GM18505 (cell line): Measurements from ENCODE around the gene HBG1.
A peak's percentile ranks its signal among the peaks of the same experiment; 100 is the strongest.
"Not testable (repeated sequence)": the region's sequence is repeated elsewhere in the genome, so short reads cannot be mapped to it uniquely, and the experiment has no call there.

Experiments used
- ATAC-seq: cut with Tn5 transposase; IDR thresholded peaks from one replicate; pipeline ENCODE4 v1.9.1; 2021; ENCODE audit not compliant: unreplicated experiment
- POLR2A ChIP-seq: IDR thresholded peaks from 4 replicates; pipeline ENCODE4 v1.6.1; 2011; ENCODE audit warnings: borderline replicate concordance; ENCODE audit not compliant: insufficient read depth, insufficient read length; ENCODE audit errors: extremely low read depth

Gene HBG1

DNA sequence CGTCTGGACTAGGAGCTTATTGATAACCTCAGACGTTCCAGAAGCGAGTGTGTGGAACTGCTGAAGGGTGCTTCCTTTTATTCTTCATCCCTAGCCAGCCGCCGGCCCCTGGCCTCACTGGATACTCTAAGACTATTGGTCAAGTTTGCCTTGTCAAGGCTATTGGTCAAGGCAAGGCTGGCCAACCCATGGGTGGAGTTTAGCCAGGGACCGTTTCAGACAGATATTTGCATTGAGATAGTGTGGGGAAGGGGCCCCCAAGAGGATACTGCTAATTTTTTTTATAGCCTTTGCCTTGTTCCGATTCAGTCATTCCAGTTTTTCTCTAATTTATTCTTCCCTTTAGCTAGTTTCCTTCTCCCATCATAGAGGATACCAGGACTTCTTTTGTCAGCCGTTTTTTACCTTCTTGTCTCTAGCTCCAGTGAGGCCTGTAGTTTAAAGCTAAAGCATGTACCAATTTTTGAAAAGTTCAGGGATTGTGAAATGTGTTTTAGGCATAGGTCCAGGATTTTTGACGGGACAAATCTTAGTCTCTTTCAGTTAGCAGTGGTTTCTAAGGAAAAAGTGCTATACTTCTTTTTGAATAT lies at the start of gene HBG1:
Gene HBG1 (minus strand): TSS at position 51 of the 590 bp plus-strand sequence. CDS start 53 bp downstream, outside the sequence.
- ATAC-seq, result not testable (repeated sequence)

DNA sequence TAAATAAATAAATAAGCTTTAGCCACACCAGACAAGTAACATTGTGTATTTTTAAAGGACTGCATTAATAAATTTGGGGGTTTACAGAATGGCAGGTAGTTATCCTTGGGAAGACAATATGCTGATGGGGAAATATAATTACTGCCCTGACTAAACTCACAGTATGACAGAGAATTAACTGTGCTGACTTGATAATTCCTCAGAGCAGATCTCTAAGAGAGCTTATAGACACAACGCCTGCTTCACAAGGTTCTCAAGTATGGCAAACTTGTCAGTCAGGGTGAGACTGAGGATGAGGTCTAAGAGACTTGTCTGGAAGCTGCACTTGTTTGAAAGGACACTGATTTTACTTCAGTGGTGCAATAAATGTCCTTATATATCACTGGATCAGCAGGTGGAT lies 48.8 kb upstream of the HBG1 start:
- no peak for TF ChIP-seq POLR2A
- no peak for ATAC-seq

DNA sequence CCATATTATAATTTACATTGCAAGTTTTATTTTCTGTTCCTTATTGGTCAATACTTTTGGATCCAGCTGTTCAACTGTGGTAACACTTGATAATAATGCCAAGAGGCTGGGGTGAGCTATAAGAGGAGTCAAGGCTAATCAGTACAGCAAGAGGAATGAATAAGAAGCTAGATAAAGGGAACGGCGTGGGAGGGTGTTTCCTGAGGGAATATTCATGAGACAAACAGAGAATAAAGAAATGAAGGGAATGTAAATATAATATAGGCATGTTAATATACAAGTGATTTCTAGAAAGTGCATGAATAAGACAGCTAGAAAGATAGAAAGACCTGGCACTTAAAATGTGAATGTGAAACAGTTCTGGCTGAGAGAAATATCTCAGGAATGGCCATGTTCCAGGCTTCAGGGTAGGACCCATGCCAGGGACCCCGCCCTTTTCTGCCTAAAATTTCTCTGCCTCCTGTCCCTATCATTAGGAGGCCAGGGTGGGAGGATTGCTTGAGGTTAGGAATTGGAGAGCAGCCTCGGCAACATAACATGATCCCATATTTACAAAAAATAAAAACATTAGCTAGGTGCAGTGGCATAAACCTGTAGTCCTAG lies 48.2 kb upstream of the HBG1 start:
- no peak for ATAC-seq
- TF ChIP-seq POLR2A, result no peak

DNA sequence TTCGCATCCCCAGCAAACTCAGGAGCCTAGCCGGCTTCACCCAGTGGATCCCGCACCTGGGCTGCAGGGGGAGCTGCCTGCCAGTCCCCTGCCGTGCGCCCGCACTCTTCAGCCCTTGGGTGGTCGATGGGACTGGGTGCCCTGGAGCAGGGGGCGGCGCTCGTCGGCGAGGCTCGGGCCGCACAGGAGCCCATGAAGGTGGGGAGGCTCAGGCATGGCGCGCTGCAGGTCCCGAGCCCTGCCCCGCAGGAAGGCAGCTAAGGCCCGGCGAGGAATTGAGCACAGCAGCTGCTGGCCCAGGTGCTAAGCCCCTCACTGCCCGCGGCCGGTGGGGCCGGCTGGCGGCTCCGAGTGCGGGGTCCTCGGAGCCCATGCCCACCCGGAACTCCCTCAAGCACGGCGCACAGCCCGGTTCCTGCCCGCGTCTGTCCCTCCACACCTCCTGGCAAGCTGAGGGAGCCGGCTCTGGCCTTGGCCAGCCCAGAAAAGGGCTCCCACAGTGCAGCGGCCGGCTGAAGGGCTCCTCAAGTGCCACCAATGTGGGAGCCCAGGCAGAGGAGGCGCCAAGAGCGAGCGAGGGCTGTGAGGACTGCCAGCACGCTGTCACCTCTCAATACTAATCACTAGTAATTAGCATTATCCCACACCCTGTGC lies 44.8 kb upstream of the HBG1 start:
- not testable (repeated sequence) for ATAC-seq

DNA sequence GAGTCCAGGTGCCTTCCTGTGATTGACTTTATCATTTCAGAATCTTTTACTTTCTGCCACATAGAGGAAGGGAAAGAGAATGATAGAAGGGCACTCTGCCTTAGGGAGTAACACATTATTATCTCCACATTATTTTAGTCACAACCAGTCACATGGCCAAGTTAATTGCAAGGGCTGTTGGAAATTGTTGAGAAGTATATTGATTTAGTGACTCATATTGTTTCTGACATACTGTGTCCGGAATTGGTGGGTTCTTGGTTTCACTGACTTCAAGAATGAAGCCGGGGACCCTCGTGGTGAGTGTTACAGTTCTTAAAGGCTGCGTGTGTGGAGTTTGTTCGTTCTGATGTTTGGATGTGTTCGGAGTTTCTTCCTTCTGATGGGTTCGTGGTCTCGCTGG lies 43.4 kb upstream of the HBG1 start:
- TF ChIP-seq POLR2A, result no peak
- ATAC-seq, result no peak

DNA sequence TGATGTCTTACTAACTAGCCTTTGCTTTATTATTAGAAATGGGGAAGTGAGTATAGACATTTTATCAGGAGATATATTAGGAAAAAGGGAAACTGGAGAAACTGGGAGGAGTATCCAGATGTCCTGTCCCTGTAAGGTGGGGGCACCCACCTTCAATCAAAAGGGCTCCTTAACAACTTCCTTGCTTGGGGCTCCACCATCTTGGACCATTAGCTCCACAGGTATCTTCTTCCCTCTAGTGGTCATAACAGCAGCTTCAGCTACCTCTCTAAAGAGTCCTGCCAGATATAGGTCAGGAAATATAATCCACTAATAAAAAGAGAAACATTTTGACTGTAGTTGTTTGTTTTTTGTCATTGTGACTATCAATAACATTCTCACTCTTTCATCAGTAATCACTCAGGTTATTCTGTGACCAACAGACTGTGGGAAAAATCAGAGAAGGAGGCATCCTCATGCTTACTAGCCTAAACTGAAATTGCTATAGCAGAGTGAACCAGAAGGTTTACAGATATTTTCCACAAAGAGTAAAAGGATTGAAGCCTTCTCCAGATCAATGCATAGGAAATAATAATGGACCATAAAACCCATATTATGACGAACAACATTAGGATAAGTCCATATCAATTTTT lies 41.7 kb upstream of the HBG1 start:
- no peak for TF ChIP-seq POLR2A
- ATAC-seq, result peak; percentile 87

DNA sequence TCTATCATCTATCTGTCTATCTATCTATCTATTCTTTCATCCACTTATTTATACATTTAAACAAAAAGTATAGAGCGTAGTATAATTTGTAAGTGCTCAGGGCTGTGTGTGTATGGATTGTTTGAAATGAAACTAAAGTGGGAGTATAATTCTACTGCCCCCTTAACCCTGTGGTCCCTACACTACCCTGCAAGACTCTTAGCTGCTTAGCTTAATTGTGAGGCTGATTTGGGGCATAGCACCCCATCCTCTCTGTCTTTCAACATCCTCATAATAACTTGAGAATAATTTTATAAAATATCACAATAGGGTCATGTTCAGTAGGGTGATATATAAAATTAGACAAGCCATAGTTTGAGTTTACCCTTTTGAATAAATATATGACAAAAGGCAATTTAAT lies 40.4 kb upstream of the HBG1 start:
- TF ChIP-seq POLR2A, result no peak
- no peak for ATAC-seq

DNA sequence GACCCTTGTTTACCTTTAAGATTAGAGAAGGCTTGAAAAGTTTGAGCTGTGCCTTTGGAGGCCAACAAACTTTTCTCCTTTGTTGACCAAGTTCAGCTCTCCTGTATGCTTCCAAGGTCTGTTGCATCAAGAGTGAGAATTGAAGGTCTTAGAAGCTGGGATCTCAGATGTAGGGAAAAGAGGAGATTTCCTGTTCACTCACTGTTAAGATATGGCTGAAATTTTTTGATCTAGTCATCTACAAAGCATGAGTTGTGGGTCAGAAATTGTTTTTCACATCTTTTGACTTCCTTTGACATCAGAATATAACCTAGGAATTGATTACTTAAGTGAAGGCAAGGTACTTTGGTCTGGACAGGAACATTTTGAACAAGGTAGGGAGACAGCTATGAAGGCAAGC lies 40.0 kb upstream of the HBG1 start:
- no peak for TF ChIP-seq POLR2A
- no peak for ATAC-seq

DNA sequence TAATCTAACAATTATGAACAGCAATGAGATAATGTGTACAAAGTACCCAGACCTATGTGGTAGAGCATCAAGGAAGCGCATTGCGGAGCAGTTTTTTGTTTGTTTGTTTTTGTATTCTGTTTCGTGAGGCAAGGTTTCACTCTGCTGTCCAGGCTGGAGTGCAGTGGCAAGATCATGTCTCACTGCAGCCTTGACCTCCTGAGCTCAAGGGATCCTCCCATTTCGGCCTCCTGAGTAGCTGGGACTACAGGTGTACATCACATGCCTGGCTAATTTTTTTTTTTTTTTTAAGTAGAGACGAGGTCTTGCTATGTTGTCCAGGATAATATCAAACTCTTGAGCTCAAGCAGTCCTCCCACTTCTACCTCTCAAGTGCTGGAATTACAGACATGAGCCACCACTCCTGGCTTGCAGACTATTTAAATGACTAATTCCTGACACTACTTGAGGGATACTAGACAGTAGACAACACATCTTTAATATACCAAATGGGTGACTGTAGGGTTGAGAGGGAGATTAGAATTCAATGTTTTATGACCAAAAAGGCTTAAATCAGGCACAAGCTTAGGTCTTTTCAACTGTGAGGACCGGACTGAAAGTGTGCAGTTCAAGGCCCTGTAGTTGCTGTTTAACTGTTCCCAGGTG lies 39.4 kb upstream of the HBG1 start:
- no peak for TF ChIP-seq POLR2A
- ATAC-seq, result no peak

DNA sequence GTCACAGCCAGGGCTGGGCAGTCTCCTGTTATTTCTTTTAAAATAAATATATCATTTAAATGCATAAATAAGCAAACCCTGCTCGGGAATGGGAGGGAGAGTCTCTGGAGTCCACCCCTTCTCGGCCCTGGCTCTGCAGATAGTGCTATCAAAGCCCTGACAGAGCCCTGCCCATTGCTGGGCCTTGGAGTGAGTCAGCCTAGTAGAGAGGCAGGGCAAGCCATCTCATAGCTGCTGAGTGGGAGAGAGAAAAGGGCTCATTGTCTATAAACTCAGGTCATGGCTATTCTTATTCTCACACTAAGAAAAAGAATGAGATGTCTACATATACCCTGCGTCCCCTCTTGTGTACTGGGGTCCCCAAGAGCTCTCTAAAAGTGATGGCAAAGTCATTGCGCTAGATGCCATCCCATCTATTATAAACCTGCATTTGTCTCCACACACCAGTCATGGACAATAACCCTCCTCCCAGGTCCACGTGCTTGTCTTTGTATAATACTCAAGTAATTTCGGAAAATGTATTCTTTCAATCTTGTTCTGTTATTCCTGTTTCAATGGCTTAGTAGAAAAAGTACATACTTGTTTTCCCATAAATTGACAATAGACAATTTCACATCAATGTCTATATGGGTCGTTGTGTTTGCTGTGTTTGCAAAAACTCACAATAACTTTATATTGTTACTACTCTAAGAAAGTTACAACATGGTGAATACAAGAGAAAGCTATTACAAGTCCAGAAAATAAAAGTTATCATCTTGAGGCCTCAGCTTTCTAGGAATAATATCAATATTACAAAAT lies 38.6 kb upstream of the HBG1 start:
- no peak for ATAC-seq

DNA sequence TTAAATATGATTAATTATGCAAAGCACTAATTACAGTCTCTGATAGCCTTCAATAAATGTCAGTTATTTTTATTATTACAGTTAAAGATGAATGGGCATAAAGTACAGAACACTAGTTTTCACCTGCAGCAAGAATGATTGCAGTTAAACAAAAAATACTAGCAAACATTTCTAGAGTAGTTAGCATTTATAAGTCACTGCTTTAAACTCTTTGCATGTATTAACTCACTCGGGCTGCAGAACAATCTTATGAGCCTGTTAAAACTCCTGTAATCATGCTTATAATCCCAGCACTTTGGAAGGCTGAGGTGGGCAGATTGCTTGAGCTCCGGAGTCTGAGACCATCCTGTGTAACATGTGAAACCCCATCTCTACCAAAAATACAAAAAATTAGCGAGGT lies 37.2 kb upstream of the HBG1 start:
- no peak for TF ChIP-seq POLR2A
- no peak for ATAC-seq

More for the DNA sequence above, 38.6 kb upstream of the HBG1 start:
- TF ChIP-seq POLR2A, result no peak

DNA sequence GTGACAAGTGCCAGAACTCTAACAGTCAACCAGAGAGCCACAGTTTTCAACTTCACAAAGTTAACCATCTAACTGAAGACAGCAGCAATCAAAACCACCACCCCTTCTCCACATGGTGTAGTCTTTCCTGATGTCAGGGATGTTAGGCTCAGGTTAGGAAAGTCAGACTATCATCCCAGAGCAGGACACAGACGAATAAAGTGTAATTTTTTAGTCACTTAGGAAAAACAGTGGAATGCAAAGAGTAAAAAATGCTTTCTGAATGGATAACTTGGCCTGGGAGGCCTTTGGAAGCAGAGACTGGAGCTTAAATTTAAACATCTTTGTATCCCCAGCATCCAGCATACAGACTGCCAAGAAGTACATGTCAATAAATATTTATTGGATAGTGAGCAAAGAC lies 36.7 kb upstream of the HBG1 start:
- ATAC-seq, result no peak
- no peak for TF ChIP-seq POLR2A
